T-helper 1 cell treated with Interleukin-12 subunit alpha and Interleukin-12 subunit beta and Interleukin-4 antibody, amounts not matched to agents 30 ng/mL and 1 ng/mL, for 36 hours (primary cell): ENCODE results near the gene FAM53B. TPM values are rescaled to one million over a fixed set of nuclear protein-coding genes. Genes with fewer than 3 reads are reported as not detected.

Experiments
- intact Hi-C: fragments of 100-400 bp; cut with micrococcal nuclease; formaldehyde crosslinking; loops from one replicate; pipeline ENCODE4 v1.15.1; 2024
- total RNA-seq: library from RNA; stranded (reverse); gene quantifications from 2 replicates; pipeline ENCODE4 v1.2.3, GENCODE V29; 2022

FAM53B gene
- total RNA-seq, 1 donor from 2014 or later = 35.0 TPM

DNA sequence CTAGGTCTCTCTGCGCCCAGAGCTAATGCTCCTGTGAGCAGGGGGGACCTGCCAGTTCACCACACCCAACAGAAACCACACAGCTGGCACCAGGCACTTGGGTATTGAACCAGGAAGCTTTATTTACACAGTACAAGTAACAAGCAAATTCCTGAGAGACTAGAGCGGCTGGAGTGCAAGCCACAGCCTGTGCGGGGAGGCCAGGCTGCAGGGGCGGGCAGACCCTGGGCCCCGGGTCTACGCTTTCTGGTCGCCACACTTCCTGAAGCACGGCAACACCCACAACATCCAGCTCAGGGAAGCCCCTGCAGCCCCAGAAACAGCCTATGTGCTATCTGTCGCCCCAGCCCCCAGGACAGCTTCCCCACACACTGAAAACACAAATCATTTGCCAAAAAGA, 125.0 kb downstream of the FAM53B start:
- intact Hi-C loops = no loop called here

DNA sequence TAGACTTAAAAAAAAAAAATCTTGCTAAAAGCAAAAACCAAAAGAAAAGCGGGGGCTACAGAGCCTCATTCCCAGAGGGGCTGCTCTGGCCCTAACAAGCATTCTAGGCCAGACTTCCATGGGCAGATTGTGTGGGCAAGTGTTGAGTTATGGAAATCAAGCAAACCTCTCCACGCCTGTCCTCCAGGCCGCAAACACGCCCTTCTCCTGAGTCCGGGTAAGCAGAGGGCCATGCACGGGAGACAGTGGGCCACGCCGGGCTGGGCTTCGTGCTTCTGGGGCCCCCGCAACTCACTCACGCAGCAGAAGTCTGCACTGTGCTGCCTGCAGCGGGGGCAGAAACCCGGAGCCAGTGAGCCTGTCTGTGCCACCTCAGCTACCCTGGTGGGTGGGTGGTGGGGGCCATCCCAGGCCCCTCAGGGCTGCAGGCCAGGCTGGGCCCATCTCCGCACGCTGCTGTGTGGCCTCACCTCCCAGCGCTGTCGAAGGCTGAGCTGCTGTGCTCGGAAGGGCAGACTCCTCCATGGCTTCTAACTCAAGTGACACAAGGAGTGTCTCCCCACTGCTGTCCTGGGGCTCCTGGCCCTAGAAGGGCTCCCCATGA, 125.6 kb downstream of the FAM53B start:
- intact Hi-C loops = no loop called here

DNA sequence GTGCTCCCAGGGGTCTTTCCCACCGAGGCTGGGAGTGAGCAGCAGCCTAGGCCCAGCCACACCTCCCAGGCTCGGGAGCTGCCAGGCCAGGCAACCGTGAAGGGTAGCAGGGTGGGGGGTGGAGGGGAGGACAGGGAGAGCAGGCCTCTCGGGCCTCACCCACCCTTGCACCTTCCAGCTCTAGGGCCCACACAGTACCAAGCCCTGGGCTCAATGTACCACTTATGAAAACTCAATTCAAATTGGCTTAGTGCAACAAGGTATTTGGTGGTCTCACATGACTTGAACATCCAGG, 127.4 kb downstream of the FAM53B start:
- intact Hi-C loops = no loop called here

DNA sequence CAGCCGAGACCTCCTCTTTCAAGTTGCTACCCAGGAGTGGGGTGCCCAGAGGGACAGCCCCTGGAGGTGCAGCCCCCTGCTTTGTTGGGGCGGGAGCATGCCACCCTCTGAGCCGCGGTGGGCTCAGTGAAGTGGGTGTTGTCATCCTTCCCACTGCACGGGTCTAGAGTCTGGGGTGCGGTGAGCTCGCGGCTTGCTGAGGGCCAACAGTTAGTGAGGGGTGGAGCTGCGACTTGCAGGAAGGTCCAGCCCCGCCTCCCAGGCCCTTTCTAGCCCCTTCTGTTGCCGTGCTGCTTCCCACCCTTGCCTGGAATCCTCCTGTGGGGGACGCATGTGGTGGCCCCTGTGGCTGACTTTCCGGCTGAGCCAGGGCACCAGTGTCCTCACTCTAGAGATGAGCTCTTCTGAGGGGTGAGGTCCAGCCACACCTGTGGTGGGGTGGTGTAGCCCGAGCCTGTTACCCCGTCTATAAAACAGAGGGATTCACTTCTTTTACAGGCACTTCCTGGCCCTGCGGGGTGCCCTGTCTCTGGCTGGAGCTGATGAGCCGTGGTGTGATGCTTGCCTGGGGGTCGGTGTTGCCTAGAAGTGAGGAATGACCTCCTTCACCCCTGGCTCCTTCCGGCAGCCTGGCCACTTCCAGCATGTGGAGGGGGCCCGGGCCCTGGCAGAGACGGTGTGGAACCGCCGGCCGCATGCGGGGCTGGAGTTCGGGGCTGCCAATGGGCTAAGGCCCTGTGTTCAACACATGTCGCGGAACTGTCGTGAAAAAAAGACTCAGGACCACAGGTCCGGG, 127.9 kb downstream of the FAM53B start:
- intact Hi-C loops = no loop called here

DNA sequence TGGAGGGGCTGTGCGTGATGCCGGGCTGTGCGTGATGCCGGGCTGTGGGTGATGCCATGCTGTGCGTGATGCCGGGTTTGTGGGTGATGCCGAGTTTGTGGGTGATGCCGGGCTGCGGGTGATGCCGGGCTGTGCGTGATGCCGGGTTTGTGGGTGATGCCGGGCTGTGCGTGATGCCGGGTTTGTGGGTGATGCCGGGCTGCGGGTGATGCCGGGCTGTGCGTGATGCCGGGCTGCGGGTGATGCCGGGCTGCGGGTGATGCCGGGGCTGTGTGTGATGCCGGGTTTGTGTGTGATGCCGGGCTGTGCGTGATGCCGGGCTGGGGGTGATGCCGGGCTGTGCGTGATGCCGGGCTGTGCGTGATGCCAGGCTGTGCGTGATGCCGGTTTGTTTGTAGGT, 128.9 kb downstream of the FAM53B start:
- intact Hi-C loops = no loop called here

DNA sequence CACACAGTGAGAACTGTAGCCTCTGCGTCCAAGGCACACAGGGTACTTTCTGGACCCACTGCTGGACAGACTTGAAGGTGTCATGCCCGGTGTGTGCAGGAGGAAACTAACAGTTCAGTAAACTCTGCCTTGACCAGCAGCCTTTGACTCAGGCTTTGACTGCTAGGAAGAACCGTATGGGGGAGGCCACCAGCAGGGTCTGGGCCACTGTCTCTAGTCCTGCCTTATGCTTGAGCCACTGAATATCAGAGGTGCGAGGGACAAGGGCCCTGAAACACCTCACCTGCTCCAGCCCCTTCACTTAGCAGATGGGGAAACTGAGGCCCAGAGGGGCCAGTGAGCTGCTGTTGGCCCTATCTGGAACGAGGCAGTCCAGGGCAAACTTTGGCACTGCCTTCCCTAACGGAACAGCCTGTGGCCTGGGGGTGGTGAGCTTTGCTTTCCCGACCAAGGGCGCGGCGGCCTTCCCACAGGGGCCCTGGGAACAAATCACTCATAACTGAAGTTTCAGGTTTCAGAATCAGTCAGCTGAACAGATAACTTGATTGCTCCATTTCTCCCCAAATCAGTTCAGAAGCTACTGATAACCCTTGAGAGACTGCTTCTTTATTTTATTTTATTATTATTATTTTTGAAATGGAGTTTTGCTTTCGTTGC, 130.0 kb downstream of the FAM53B start:
- intact Hi-C loops = loop anchor here (1.0 to 5.0 kb wide), 4 partner anchors 34 to 178 kb away; partner anchors contain the start of genes EEF1AKMT2 and FAM53B

DNA sequence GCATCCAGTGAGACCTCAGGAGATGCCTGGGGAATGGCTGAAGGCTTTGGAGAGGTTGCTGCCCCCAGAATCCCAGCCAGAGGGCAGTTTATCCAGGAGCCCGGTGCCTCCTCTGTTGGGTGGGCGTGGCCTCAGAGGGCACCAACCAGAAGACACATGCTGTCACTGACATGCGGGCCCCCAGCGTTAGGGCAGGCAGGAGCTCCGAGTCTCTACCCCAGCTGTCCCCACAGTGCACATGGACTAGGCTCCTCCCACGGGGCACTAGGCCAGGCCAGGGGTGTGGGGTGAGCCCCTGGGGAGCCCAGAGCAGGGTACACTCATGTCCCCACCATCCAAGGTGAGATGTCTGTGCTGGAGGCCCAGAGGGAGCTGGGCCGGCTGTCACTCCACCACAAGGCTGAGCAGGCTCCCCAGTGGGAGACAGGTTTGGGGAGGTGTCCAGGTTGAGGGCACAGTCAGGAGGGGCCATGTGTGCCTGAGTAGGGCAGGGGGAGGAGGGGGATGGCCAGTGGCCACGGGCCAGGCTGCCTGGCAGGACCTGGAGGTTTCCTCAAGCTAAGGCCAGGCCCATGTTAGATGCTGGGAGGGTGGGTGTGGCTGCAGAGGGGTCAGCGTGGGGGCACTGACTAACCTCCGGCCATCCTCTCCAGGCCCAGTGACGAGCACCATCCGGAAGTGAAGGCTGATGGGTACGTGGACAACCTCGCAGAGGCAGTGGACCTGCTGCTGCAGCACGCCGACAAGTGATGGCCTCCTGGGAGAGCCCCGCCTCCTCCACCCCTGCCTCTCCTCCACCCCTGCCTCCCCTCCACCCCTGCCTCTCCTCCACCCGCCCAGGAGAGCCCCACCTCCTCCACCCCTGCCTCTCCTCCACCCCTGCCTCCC, 131.3 kb downstream of the FAM53B start:
- intact Hi-C loops = loop anchor here (5.0 kb wide), 2 partner anchors 129 to 179 kb away; partner anchors contain the start of genes EEF1AKMT2 and FAM53B

DNA sequence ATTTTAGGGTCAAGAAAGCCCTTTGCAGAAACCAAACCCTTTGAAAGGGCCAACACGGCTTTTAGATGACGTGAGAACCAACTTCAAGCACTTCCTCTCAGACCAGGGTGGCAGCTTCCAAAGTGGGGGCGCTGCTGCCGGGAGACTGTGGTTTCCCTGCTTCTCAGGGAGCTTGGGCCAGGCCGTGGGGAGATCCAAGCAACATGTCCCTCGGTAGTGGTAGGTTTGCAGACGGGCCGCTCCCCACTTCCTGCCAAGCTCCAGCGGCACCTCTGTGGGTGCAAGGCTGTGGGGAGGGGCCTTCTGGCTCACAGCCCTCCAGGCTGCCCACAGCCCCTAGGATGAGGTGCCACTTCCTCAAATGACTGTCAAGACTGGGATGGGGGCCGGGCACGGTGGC, 132.4 kb downstream of the FAM53B start:
- intact Hi-C loops = loop anchor here (5.0 kb wide), 2 partner anchors 131 to 181 kb away; partner anchors contain the start of genes EEF1AKMT2 and FAM53B

DNA sequence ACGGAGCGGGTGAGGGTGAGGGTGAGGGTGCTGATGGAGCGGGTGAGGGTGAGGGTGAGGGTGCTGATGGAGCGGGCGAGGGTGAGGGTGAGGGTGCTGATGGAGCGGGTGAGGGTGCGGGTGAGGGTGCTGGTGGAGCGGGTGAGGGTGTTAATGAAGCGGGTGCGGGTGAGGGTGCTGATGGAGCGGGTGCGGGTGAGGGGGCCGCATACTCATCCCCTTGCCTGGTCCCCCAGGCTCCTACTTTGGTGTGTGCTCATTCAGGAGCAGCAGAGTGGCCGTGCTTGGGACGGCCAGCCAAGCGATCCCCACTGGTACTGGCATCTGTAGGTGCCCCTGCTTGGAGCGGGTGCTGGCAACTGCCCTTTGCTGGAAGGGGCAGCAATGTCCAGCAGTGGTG, 133.3 kb downstream of the FAM53B start:
- intact Hi-C loops = loop anchor here (5.0 kb wide), 2 partner anchors 131 to 181 kb away; partner anchors contain the start of genes EEF1AKMT2 and FAM53B

DNA sequence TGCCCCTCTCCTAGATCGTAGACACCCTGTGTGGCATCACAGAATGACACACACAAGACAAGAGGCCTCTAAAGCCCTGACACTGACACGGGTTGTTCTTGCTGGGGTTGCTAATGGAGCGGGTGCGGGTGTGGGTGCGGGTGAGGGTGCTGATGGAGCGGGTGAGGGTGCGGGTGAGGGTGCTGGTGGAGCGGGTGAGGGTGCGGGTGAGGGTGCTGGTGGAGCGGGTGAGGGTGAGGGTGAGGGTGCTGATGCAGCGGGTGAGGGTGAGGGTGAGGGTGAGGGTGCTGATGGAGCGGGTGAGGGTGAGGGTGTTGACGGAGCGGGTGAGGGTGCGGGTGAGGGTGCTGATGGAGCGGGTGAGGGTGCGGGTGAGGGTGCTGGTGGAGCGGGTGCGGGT, 134.0 kb downstream of the FAM53B start:
- intact Hi-C loops = loop anchor here (5.0 kb wide), 2 partner anchors 132 to 182 kb away; partner anchors contain the start of genes EEF1AKMT2 and FAM53B

DNA sequence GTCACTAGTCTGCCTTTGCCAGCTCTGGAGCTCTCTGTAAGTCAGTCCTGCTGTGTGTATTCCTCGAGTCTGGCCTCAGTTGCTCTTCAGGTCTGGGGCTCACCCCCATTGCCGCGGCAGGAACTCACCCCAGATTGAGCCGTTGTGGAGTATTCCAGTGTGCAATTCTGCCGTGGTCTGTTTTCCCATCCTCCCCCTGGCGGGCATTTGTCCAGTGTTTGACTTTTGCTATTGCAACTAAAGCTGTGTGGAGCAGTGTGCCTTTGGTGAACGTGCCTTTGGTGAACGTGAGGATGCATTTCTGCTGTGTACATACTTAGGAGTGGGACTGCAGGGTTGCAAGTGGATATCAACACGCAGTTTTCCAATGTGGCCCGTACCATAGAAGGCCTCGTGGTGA, 134.5 kb downstream of the FAM53B start:
- intact Hi-C loops = loop anchor here (5.0 kb wide), 2 partner anchors 133 to 183 kb away; partner anchors contain the start of genes EEF1AKMT2 and FAM53B

DNA sequence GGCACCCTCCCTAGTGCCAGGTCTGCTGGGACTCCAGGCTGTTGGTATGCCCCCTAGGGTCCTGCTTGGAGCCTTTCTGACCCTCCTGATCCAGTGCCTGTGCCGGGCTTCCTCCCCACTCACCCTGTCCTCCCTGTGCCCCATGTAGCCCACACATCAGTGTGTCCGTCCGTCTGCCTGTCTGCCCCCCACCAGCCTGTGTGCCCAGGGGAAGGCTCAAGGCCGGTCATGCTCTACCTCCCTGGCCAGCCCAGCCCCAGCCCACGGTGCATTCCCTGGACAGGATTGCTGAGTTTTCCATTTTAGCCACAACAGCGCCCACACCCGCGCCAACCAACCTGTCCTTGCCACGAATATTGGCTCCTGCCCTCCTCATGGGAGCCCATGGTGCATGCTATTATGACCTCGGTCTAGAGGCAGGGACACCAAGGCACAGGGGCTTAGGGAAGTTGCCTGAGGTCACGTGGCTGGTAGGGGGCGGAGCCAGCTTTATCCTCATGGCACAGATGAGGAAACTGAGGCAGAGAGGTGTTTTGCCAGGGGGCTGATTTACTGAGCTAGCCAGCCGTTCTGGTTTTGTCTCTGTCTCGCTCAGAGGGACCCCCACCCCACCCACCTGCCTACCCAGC, 136.0 kb downstream of the FAM53B start:
- intact Hi-C loops = no loop called here

DNA sequence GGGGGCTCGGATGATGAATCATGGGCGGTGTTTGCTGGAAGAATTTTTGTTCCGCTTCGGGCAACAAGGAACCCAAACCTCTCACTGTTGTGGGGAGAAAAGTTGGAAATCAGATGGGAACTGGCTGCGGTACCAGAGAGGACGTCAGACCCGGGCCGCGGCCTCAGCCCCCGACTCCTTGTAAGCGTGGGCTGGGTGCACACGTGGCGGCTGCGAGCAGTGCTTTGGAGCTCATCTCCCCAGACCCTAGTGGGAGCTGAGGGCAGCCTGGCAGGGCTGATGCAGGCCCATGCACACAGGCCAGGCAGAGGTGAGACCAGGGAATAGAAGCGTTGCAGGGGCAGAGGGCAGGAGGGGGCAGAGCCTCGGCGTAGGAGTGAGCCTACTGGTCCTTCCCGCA, 136.5 kb downstream of the FAM53B start:
- intact Hi-C loops = no loop called here

DNA sequence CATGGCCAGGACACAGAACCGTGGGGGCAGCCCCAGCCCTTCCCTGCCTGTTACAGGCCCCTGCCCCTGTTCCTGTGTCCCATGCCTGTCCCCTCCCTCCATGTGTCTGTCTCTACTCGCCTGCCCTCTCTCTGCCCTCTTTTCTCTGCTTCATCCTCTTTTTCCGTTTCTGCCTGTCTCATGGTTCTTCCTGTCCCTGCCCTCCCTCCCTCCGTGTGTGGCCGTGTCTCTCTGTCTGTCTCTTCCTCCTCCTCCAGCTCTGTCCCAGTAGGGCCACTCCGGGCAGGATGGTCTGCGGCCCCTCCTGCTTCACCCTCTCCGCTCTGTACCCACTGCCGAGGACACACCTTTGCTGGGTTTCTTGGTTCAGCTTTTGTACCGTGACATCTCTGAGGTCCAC, 137.4 kb downstream of the FAM53B start:
- intact Hi-C loops = no loop called here

DNA sequence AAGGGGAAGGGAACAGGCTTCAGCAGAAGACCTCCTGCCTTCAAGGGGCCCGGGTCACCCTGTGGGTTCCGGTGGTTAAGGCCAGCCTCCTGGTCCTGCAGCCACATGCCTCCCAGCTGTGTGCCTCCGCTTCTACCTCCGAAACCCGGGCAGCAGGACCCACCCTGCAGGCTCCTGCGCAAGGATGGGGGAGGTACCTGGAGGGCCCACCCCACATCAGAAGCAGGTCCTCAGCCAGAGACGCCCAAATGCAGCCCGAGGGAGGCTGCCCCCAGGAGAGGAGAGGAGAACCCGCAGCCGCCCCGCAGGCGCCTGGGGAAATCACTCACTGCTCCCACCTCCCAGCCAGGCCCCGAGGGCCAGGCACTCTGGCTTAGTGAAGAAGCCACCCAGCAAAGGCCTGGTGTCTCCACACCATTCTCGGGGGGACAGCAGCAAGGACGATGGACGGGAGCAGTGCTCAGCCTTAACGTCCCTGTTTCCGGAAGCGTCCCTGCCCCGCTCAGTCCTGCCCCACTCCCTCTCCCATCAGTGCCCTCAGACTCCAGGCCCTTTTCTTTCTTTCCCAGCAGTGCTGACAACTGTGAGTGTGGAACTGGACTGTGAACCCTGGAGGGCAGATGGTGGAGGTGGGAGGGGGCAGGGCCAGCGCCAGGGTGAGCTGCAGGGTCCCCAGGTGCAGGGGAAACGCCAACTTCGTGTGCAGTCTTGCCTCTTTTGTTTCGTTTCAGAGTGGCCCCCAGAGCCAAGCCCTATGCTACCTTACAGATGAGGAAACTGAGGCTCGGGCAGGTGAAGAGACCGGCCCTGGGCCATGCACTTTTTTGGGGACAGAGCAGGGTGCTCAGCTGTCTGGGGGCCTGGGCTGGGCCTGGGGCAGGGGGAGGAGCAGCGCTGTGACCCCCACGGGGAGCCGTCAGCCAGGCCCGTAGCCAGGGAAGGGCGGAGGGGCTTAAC, 138.0 kb downstream of the FAM53B start:
- intact Hi-C loops = no loop called here

DNA sequence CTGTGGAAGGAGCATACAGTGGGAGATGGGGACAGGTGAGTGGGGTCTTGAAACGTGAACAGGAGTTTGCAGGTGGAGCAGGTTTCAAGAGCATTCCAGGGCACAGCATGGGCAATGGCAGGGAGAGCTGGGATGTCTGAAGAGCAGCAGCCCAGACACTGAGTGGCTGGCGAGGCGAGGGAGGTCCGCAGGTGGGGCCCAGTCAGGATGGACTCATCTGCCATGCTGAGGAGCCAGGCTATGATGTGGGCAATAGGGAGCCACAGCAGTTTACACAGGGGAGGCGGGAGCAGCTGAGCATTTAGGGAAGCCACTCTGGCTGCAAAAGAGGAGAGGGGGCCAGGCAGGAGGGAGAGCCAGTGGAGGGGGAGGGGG, 138.7 kb downstream of the FAM53B start:
- intact Hi-C loops = no loop called here

DNA sequence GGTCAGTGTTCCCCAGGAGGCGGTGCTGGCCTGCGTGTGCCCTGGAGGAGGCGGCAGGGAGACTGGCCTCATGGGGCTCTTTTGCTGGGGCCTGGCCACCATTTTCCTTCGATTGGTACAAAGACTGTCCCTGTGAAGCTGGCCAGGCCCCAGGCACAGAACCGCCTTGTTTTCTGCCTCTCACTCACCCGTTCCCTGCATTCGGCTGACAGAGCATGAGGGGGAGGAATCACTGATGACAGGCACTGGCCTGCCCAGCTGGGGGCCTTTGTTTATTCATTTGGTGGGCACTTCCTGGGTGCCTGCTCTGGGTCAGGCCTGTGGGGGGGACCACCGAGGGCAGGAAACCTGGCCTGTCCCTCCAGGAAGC, 139.2 kb downstream of the FAM53B start:
- intact Hi-C loops = no loop called here

DNA sequence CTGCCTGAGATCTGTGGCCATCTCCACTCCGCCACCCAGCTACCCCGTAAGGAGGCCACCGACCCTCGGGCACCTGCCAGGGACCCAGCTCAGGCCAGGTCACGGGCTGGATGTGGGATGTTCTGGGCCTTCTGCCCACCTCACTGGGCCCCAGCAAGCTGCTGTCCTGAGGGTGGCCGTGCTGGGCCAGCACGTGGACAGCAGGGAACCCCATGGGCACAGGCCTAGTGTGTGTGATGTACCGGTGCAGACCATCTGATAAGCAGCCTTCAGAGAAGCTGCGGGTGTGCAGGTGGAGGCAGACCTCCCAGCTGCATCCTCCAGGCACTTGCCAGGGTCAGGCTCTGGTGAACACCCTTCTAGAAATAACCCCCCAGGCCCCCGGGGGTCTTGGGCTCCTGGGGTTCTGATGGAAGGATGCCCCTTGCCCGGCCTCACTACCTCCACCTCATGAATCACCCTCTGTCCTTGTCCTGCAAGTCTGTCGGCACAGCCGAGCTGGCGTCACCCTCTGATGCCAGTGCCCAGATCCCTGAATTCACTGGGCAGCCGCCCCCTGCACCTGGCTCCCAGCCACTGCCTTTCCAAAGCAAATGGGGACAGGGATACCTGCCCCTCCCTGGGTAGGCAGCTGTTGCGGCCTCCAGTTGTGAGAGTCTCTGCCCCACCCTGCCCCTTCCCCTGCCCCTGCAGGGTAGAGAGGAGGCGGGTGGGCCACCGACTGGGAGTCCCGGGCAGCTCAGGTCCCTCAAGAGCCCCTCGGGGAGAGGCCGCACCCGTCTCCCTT, 139.8 kb downstream of the FAM53B start:
- intact Hi-C loops = no loop called here
